Measurements from ENCODE around the gene NFATC1. TPM values are rescaled to one million over a fixed set of nuclear protein-coding genes. Genes with fewer than 3 reads are reported as not detected.

Gene NFATC1
- total and polyA plus RNA-seq, 4 donors = 4.6 to 8.0 (median 6.8) TPM

- 84% methylated on average over 36 of the region's 37 CpGs for WGBS (ENCODE audit: insufficient coverage)
- H3K4me3 ChIP-seq (ENCODE audit: low read depth, low read length) = no peak overlapping the region
- no peaks in the 10 kb centered on the region for H3K9me3 ChIP-seq (ENCODE audit: control insufficient read depth, insufficient read depth, low read length)
- no peak overlapping the region for H3K27ac ChIP-seq (ENCODE audit: low read depth, low read length)
- H3K36me3 ChIP-seq (ENCODE audit: control insufficient read depth, insufficient read depth, low read length) = peaks cover 25% of the 10 kb centered on the region
- peaks cover 44% of the 10 kb centered on the region for H3K4me1 ChIP-seq (ENCODE audit: control insufficient read depth, insufficient read depth, low read length)
- DNase-seq (ENCODE audit: low read depth in 4 of 6, low spot score in 6 of 6) = no peak
- H3K27me3 ChIP-seq (ENCODE audit: control insufficient read depth, insufficient read depth, low read length) = no peaks in the 10 kb centered on the region
These were observed 30.9 kb downstream of the NFATC1 start for GRCh38 chr18:79426376-79427300.

GRCh38 chr18:79427368-79428225 is 31.9 kb downstream of the NFATC1 start:
- Histone ChIP-seq H3K9me3 (ENCODE audit: control insufficient read depth, insufficient read depth, low read length) (no peaks in the 10 kb centered on the region), H3K4me1 (ENCODE audit: control insufficient read depth, insufficient read depth, low read length) (peaks cover 35% of the 10 kb centered on the region), H3K4me3 (ENCODE audit: low read depth, low read length) (no peak overlapping the region), H3K36me3 (ENCODE audit: control insufficient read depth, insufficient read depth, low read length) (peaks cover 26% of the 10 kb centered on the region), H3K27ac (ENCODE audit: low read depth, low read length) (no peak overlapping the region), H3K27me3 (ENCODE audit: control insufficient read depth, insufficient read depth, low read length) (no peaks in the 10 kb centered on the region)
- 78% methylated on average over 26 of the region's 29 CpGs for WGBS (ENCODE audit: insufficient coverage)
- no peak for DNase-seq (ENCODE audit: low read depth in 4 of 6, low spot score in 6 of 6)

GRCh38 chr18:79428287-79428686 is 32.6 kb downstream of the NFATC1 start:
- no peaks in the 10 kb centered on the region for H3K9me3 ChIP-seq (ENCODE audit: control insufficient read depth, insufficient read depth, low read length)
- H3K36me3 ChIP-seq (ENCODE audit: control insufficient read depth, insufficient read depth, low read length) = peaks cover 26% of the 10 kb centered on the region
- no peaks in the 10 kb centered on the region for H3K27me3 ChIP-seq (ENCODE audit: control insufficient read depth, insufficient read depth, low read length)
- no peak overlapping the region for H3K4me3 ChIP-seq (ENCODE audit: low read depth, low read length)
- no peak for DNase-seq (ENCODE audit: low read depth in 4 of 6, low spot score in 6 of 6)
- 81% methylated on average over 10 of the region's 10 CpGs for WGBS (ENCODE audit: insufficient coverage)
- H3K27ac ChIP-seq (ENCODE audit: low read depth, low read length) = no peak overlapping the region
- H3K4me1 ChIP-seq (ENCODE audit: control insufficient read depth, insufficient read depth, low read length) = peaks cover 28% of the 10 kb centered on the region

- 86% methylated on average over 11 of the region's 14 CpGs for WGBS (ENCODE audit: insufficient coverage)
- Histone ChIP-seq H3K36me3 (ENCODE audit: control insufficient read depth, insufficient read depth, low read length) (peaks cover 29% of the 10 kb centered on the region), H3K4me3 (ENCODE audit: low read depth, low read length) (no peak overlapping the region), H3K4me1 (ENCODE audit: control insufficient read depth, insufficient read depth, low read length) (peaks cover 27% of the 10 kb centered on the region), H3K27ac (ENCODE audit: low read depth, low read length) (no peak overlapping the region), H3K9me3 (ENCODE audit: control insufficient read depth, insufficient read depth, low read length) (no peaks in the 10 kb centered on the region), H3K27me3 (ENCODE audit: control insufficient read depth, insufficient read depth, low read length) (no peaks in the 10 kb centered on the region)
- no peak for DNase-seq (ENCODE audit: low read depth in 4 of 6, low spot score in 6 of 6)
These were observed 33.7 kb downstream of the NFATC1 start for GRCh38 chr18:79429381-79429780.

DNA sequence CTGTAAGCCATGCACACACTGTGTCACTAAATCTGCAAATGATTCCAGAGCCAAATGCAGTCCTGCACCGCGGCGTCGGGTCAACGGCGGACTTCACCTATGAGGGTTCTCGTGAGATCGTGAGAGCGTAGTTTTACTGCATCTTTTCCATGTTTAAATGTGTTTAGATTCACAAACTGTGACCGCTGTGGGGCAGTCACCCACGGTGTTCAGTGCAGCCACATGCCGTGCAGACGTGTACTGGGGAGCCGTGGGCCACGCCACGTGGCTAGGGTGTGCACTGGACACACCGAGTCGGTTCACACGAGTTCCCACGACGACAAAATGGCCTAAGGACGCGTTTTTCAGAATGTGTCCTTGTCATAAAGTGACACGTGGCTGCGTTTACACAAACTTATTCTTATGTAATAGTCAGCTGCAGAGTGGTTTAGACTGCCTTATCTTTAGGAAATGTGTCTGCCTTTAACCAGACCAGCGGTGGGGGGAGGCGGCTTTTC is 34.1 kb downstream of the NFATC1 start:
- WGBS (ENCODE audit: insufficient coverage) = 93% methylated on average over 13 of the region's 27 CpGs
- Histone ChIP-seq H3K9me3 (ENCODE audit: control insufficient read depth, insufficient read depth, low read length) (no peaks in the 10 kb centered on the region), H3K4me3 (ENCODE audit: low read depth, low read length) (no peak overlapping the region), H3K36me3 (ENCODE audit: control insufficient read depth, insufficient read depth, low read length) (peaks cover 30% of the 10 kb centered on the region), H3K4me1 (ENCODE audit: control insufficient read depth, insufficient read depth, low read length) (peaks cover 31% of the 10 kb centered on the region), H3K27ac (ENCODE audit: low read depth, low read length) (no peak overlapping the region), H3K27me3 (ENCODE audit: control insufficient read depth, insufficient read depth, low read length) (no peaks in the 10 kb centered on the region)
- no peak for DNase-seq (ENCODE audit: low read depth in 4 of 6, low spot score in 6 of 6)

GRCh38 chr18:79432376-79433120 is 36.8 kb downstream of the NFATC1 start:
- 94% methylated on average over 32 of the region's 33 CpGs for WGBS (ENCODE audit: insufficient coverage)
- Histone ChIP-seq H3K27ac (ENCODE audit: low read depth, low read length) (no peak overlapping the region), H3K9me3 (ENCODE audit: control insufficient read depth, insufficient read depth, low read length) (no peaks in the 10 kb centered on the region), H3K4me3 (ENCODE audit: low read depth, low read length) (no peak overlapping the region), H3K4me1 (ENCODE audit: control insufficient read depth, insufficient read depth, low read length) (peaks cover 28% of the 10 kb centered on the region), H3K36me3 (ENCODE audit: control insufficient read depth, insufficient read depth, low read length) (peaks cover 34% of the 10 kb centered on the region), H3K27me3 (ENCODE audit: control insufficient read depth, insufficient read depth, low read length) (no peaks in the 10 kb centered on the region)
- DNase-seq (ENCODE audit: low read depth in 4 of 6, low spot score in 6 of 6) = no peak

DNA sequence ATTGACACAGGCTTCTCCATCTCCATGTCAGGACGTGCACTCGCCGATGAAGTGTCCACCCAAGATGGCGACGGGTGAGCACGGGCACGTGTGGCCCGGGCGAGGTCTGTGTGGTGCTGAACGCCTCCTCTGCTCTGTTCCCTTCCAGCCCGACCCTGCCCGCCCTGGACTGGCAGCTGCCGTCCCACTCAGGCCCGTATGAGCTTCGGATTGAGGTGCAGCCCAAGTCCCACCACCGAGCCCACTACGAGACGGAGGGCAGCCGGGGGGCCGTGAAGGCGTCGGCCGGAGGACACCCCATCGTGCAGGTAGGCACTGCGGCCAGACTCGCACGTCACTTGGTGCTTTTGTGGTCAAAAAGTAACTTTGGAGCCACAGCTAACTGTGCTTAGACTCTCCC is 37.7 kb downstream of the NFATC1 start:
- H3K27ac ChIP-seq (ENCODE audit: low read depth, low read length) = no peak overlapping the region
- no peaks in the 10 kb centered on the region for H3K9me3 ChIP-seq (ENCODE audit: control insufficient read depth, insufficient read depth, low read length)
- no peaks in the 10 kb centered on the region for H3K27me3 ChIP-seq (ENCODE audit: control insufficient read depth, insufficient read depth, low read length)
- WGBS (ENCODE audit: insufficient coverage) = 99% methylated on average over 27 of the region's 27 CpGs
- no peak overlapping the region for H3K4me3 ChIP-seq (ENCODE audit: low read depth, low read length)
- DNase-seq (ENCODE audit: low read depth in 4 of 6, low spot score in 6 of 6) = no peak
- H3K4me1 ChIP-seq (ENCODE audit: control insufficient read depth, insufficient read depth, low read length) = peaks cover 25% of the 10 kb centered on the region
- peaks cover 40% of the 10 kb centered on the region for H3K36me3 ChIP-seq (ENCODE audit: control insufficient read depth, insufficient read depth, low read length)

GRCh38 chr18:79434607-79435401 is 39.1 kb downstream of the NFATC1 start:
- H3K4me3 ChIP-seq (ENCODE audit: low read depth, low read length) = no peak overlapping the region
- peak in 2 of 6 donors; percentile 36 to 78 for DNase-seq (ENCODE audit: low read depth in 4 of 6, low spot score in 6 of 6)
- peaks cover 25% of the 10 kb centered on the region for H3K4me1 ChIP-seq (ENCODE audit: control insufficient read depth, insufficient read depth, low read length)
- H3K27me3 ChIP-seq (ENCODE audit: control insufficient read depth, insufficient read depth, low read length) = no peaks in the 10 kb centered on the region
- H3K36me3 ChIP-seq (ENCODE audit: control insufficient read depth, insufficient read depth, low read length) = peaks cover 43% of the 10 kb centered on the region
- H3K27ac ChIP-seq (ENCODE audit: low read depth, low read length) = no peak overlapping the region
- 46% methylated on average over 25 of the region's 31 CpGs for WGBS (ENCODE audit: insufficient coverage)
- no peaks in the 10 kb centered on the region for H3K9me3 ChIP-seq (ENCODE audit: control insufficient read depth, insufficient read depth, low read length)

Measured in spinal cord (tissue), 10 donors.